Neural progenitor cell (in vitro differentiated cells): ENCODE measurements around the gene SLX1A.

Experiments used
- CTCF ChIP-seq: fragments of 200-600 bp; sonication (generic); IDR thresholded peaks from 2 replicates; pipeline ENCODE4 v1.5.1; 2017; ENCODE audit warnings: antibody characterized with exemption, mild to moderate bottlenecking
- EZH2 ChIP-seq: fragments of 200-600 bp; sonication (generic); IDR thresholded peaks from 2 replicates; pipeline ENCODE4 v1.6.1; 2017; ENCODE audit warnings: antibody characterized with exemption, mild to moderate bottlenecking, moderate library complexity
- EZH2phosphoT487 ChIP-seq: fragments of 200-600 bp; sonication (generic); IDR thresholded peaks from 2 replicates; pipeline ENCODE4 v1.6.1; 2017; ENCODE audit warnings: antibody characterized with exemption

DNA sequence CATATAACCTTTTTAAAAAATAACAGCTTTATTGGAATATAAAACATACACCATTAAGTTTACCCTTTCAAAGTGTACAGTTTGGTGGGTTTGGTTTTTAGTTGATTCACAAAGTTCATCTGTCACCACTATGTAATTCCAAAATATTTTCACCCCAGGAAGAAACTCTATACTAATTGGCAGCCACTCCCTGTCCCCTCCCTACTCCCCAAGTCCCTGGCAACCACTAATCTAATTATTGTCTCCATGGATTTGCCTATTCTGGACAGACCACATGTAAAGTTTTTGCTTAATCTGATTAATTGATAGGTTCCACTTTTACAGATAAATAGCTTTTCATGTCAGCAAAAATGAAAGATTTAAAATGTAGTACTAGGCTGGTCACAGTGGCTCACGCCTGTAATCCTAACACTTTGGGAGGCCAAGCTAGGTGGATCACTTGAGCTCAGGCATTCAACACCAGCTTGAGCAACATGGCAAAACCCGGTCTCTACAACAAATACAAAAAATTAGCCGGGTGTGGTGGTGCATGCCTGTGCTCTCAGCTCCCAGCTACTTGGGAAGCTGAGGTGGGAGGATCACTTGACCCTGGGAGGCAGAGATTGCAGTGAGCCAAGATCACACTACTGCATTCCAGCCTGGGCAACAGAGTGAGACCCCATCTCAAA, 45.7 kb upstream of the SLX1A start:
- TF ChIP-seq CTCF = no peak
- TF ChIP-seq EZH2 = no peak
- no peak for TF ChIP-seq EZH2phosphoT487
